HG02610 (cell line): ENCODE measurements around the gene XAF1.
"Not testable (repeated sequence)": the region's sequence is repeated elsewhere in the genome, so short reads cannot be mapped to it uniquely, and the experiment has no call there.

Source experiments
- ATAC-seq: cut with Tn5 transposase; IDR thresholded peaks from one replicate; pipeline ENCODE4 v1.9.1; 2021; ENCODE audit warnings: mild to moderate bottlenecking, moderate library complexity; ENCODE audit not compliant: unreplicated experiment

Gene XAF1, protein sequence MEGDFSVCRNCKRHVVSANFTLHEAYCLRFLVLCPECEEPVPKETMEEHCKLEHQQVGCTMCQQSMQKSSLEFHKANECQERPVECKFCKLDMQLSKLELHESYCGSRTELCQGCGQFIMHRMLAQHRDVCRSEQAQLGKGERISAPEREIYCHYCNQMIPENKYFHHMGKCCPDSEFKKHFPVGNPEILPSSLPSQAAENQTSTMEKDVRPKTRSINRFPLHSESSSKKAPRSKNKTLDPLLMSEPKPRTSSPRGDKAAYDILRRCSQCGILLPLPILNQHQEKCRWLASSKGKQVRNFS

DNA sequence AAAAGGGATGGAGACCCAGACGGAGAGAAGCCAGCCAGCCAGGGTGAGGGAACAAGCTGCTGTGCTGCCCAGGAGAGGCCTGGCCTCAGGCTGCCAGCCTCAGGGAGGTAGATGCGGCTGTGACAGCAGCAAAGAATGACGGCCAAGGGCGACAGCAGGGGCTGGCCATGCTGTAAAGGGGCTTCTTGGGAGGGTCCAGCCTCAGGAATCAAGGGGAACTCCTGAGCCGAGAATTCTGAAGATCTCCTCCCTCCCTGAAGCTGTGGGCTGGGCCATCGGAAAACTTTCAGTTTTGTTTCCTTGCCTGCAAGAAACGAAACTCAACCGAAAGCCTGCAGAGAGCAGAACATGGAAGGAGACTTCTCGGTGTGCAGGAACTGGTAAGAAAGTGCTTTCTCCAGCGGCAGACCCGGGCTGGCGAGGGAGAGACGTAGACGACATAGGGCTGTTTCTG is at the start of gene XAF1:
Gene XAF1, plus strand, starts transcription at position 316 of the 454 bp plus-strand sequence. Its CDS starts 33 bp downstream, at position 349.
- no peak for ATAC-seq

DNA sequence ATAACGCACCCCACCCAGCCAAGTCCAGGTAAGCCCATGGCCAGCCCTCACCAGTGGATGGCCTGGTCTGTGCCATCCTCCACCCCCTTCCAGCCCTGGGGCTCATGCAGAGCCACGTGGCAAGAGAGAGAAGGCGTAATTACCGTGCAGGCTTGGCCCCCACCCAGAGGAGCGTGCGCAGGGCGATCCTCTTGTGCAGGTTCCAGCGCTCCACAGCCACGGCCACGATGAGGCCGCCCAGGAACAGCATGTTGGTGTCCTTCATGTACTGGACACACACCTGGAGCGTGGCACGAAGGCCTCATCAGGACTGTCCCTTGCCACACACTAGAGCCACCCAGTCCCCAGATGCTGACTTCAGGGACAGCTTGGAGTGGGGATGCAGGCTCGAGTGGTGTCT is 49.3 kb upstream of the XAF1 start:
- ATAC-seq, result no peak

DNA sequence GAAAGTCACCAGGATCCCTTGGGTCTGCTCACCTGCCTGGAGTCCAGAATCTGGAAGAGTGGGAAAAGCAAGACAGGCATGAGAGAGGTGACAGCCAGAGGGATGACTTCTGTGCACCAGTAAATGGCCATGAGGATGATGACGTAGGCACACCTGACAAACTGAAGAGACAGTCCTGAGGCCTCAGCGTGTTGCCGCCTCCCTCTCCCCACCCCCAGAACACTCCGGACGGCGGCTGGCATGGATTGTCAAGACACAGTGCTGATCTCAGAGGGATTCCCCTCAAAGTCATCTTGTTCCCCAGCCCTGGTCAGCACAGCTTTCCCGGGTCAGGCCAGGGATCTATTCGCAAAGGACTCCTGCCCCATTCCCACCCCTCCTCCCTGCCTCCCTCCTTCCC is 48.9 kb upstream of the XAF1 start:
- ATAC-seq, result no peak

DNA sequence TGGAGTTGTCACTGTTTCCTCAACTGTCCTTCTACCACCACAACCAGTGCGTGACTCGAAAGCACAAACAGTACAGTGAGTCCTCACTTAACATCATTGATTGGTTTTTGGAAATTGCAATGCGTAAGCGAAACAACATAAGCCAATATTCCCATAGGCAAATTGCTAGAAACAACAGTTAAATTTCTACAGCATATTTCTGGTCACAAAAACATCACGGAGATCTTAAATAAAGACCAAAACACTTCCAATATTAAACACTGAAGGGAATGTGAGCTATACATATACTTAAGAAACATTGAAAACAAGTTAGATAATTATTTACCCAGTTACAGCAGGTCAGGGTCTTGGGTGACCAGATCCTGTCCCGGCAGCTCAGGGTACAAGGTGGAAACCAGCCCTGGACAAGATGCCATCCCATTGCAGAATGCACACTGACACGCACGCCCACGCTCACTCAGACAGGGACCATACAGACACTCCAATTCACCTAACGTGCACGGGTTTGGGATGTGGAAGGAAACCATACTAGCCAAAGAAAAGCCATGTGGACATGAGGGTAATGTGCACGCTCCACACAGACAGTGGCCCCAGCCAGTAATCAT is 47.4 kb upstream of the XAF1 start:
- ATAC-seq, result no peak

DNA sequence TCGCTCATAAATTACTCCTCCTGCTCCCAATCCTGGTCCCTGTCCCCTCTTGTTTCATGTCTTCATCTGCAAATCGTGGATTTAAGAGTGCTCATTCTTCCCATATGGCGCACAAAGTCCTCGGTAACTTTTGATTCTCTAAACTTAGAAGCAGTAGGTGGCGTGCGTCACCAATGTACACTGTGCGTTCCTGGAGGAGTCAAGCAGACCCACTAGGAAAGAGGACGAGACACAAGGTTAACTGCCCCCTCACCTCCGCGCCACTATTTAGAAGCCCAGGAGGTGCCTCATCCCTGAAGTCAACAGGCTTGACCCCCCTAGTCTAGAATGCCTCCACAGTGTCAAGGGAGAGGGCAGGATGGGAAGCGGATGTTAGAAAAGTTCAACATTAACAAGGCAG is 45.5 kb upstream of the XAF1 start:
- no peak for ATAC-seq

DNA sequence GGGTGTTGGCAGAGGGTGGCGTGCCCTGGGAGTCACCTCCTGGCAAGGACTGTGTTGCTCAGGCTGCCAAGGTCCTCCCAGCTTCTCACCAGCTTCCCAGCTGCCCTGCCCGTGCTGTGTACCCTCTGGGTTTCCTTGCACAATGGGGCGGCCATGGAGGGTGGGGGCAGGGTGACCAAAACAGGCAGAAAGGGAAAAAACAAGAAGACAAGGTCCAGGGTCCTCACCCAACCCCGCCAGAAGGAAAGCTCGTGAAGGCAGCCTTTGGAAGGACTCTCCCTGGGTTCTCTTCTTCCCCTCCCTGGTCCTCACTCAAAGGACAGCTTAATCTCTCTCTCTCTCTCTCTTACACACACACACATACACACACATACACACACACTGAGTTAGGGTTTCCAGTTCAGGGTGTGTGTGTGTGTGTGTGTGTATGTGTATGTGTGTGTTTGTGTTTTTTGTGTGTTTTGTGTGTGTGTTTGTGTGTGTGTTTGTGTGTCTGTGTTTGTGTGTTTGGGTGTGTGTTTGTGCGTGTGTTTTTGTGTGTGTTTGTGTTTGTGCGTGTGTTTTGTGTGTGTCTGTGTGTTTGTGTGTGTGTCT is 44.7 kb upstream of the XAF1 start:
- no peak for ATAC-seq

DNA sequence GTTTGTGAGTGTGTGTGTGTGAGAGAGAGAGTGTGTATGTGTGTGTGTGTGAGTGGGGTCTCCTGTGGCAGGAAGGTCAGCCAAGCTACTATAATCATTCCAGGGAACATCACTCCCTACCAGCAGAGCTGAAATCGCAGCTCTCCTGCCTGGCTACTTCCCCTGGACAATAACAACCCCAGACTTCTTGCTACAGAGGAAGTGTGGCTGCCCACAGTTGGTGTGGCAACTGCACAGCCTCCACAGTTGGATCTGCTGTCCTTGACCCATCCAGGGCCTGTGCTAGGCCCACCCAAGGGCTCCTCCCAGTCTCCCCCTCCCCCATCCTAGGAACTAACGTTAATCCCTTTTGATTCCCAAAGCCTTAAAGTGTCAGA is 44.2 kb upstream of the XAF1 start:
- no peak for ATAC-seq

DNA sequence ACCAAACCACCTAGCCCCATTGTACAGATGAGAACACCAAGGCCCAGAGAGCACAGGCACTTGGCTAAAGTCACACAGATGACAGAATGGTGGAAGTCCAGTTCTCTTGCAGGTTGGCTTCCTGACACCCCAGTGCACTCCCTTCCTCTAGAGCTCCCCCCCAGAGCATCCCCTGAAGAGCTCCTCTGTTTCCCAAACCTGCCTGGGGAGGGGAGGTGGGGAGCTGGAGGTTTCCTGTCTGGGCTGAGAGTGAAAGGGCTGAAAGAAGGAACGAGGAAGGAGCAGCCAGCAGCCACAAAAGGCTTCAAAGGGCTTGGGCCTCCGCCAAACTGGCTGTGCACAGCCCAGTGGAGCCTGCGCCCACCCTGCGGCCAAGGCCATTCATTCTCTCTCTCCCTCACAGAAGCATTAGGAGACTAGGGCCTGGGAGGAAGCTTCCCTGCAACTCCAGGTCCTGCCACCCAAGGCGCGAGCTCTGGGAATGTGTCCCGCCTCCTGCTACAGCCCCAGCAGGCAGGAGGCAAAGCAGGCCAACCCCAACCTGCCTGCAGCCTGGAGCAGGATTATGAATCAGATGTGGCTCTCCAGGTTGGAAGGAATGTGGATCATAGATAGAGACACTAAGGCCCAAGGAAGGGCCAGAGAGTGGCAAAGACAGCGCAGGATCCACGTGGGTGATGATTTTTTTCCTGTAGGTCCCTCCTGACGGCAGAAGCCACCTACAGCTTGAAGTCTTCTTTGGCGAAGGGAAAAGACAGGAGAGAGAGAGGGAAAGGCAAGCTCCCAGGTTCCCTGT is 43.6 kb upstream of the XAF1 start:
- ATAC-seq, result no peak

DNA sequence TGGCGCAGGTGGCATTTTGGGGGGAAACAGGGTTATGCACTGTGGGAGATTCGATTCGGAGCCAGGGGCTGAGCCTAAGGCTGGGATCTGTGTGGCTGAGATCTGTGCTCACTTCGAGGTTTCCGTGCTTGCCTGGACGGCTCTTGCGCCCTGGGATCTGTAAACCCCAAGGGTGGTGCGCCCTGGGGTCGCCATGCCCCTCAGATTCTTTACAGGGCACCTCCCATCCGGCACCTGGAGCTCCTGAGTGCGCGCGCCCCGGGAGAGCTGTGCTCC is 43.1 kb upstream of the XAF1 start:
- ATAC-seq, result no peak

DNA sequence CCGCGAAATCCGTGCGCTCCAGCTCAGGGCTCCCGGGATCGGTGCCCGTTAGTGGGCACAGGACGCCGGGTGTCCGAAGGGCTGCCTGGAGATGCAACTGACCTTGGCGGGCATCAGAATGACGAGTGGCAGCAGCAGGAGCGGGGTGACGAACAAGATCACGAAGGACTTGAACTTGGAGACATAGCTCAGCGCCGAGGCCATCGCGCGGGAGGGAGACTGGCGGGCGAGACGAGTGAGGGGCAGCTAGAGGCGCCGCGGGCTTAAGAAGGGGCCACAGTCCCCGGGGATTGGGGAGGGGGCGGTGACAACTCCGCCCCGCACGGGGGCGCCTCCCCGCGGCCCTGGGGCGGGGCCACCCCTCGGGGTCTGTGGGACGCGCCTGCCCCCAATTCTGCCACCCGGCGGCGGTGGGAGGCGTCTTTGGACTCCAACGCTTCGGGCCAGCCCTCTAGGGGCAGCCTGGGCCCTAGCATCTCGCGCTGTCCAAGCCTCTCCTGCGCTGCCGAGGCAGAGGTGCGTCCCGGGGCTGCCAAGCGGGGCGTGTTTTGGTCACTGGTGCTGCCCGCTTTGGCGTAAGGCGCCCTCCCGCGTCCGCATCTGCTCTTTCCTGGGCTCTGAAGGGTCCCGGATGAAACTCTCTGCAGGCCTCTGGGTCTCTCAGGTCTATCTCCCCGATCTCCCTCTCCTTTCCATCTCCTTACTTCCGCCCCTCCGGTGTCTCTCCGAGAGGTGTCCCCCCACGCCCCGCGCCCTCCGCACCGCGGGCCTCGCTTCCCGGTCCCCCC is 42.5 kb upstream of the XAF1 start, which contains the start of gene SLC13A5:
Gene SLC13A5, minus strand, starts transcription at position 240 of the 788 bp plus-strand sequence. Its CDS starts 36 bp downstream, at position 204.
- ATAC-seq, result no peak

DNA sequence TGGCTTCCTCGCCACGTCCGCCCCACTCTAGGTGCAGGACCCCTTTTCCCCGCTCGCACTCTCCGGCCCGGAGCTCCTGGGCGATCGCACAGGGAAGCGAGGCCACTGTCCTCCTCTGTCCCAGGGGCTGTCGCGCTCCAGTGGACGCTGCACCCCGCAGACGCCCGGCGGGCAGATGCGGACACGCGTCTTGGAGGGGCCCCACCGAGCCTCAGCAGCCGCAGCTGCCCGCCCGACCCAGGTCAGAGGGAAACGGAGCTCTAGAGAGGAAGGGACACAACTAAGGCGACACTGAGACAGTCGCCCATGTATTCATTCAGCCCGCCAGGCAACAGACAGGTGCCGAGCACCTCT is 42.0 kb upstream of the XAF1 start:
- no peak for ATAC-seq

DNA sequence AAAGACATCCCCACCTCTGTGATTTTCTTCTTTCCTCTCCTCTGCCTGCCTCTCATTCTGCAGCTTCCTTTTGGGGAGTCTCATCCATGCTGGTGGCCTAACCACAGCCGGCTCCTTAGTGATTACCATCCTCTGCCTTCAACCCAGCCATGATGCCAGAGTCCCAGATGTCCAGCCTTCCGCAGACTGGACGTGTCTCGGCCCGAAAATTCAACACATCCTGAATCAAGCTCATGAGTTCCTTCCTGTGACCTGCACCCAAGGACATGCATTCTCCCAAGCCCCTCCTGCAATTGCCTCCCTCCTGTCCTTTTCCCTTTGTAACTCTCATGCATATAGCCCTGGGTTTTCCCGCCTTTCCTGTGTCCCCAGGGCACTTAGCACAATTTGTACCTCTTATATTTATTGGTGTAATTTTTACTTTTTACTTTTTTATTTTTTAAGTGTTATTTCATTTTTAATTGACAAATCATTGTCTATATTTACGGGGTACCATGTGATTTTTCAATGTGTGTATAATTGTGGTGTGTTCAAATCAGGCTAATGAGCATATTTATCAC is 41.5 kb upstream of the XAF1 start:
- no peak for ATAC-seq

DNA sequence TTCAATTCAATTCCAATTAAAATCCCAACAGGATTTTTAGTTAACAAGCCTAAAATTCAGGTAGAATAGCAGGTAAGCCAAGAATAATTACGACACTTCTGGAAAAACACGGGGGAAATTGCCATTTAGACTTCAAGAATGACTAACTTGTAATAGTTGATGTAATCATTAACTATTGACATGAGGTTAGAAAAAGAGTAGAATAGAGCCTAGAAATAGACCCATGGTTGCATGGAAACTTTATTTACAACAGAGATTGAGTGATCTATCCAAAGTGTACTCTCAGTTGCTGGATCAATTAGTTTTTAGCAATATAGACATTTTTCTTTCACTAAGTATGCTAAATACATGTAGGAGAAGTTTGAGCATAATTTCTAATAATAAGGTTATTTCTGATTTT is 39.1 kb upstream of the XAF1 start:
- ATAC-seq, result no peak

DNA sequence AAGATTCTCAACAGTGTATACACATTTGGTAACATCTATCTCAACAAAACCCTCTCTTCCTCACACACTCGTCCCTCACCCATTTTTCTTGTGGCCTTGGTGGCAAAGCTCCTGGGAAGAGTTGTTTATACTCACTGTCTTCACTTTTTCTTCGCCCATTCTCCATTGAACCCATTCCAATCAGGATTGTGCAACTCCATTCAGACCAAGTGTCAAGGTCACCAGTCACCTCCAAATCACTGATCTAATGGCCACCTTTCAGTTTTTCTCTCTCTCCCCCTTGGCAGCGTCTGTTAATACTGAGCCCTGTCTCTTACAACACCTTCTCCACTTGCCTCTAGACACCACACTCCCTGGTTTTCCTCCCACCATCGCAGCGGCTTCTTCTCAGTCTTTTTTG is 34.1 kb upstream of the XAF1 start:
- ATAC-seq, result no peak

DNA sequence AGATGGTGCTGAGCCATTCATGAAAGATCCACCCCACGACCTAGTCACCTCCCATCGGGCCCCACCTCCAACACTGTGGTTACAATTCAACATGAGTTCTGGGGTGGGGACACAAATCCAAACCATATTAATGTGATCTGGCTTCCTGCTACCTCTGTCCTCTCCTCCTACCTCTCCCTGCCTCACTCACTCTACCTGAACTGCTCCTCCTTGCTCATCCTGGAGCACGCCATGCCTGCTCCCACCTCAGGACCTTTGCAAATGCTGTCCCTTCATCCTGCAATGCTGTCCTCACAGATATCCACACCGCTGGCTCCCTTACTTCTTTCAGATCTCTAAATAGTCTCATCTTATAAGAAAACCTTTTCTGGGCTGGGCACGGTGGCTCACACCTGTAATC is 31.8 kb upstream of the XAF1 start:
- ATAC-seq, result no peak

DNA sequence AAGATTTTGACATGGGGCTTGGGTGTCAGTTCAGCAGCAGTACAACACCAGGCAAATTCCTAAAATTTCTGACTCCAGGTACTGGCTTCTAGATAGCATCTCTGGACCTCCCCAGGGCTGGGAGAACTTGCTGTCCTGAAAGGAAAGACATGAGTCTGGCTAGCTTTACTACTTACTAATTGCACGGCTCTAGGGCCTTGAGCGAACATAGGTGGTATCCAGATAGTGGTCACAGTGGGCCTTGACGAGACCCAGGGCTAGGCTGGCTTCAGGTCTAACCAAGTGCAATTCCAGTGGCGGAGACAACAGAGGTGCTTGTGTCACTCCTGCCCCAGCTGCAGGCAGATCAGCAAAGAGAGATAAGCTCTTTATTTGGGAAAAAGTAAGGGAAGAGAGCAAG is 26.3 kb upstream of the XAF1 start:
- no peak for ATAC-seq

DNA sequence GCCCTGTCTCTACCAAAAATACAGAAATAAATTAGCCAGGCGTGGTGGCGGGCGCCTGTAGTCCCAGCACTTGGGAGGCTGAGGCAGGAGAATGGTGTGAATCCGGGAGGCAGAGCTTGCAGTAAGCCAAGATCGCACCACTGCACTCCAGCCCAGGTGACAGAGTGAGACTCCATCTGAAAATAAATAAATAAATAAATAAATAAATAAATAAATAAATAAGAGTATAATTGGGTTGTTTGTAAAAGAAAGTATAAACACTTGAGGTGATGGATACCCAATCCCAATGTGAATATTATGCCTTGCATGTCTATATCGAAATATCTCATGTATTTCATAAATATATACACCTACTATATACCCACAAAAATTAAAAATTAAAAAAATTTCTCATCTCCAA is 9.2 kb upstream of the XAF1 start:
- ATAC-seq, result not testable (repeated sequence)

DNA sequence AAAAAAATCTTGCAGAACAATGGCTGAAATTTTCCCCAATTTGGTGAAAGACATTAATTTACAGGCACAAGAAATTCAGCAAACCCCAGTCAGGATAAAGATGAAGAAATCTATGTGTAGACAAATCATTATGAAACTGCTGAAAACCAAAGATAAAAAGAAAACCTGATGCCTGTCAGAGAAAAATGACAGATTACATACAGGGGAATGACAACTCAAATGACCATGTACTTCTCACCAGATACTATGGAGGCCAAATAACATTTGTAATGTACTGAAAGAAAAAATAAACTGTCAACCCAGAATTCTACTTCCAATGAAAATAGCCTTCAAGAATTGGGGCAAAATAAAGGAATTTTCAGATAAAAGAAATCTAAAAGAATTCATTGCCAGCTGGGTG is 7.2 kb upstream of the XAF1 start:
- no peak for ATAC-seq

DNA sequence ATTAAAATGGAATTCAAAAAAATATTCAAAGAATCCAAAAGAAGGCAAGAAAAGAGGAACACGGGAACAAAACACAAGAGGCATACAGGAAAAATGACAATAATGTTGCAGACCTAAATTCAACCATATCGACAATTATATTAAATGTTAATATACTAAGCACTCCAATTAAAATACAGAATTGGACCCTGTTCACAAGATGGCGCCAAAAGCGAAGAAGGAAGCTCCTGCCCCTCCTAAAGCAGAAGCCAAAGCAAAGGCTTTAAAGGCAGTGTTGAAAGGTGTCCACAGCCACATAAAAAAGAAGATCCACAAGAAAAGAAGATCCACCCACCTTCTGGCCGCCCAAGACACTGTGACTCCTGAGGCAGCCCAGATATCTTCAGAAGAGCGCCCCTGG is 6.3 kb upstream of the XAF1 start:
- no peak for ATAC-seq

DNA sequence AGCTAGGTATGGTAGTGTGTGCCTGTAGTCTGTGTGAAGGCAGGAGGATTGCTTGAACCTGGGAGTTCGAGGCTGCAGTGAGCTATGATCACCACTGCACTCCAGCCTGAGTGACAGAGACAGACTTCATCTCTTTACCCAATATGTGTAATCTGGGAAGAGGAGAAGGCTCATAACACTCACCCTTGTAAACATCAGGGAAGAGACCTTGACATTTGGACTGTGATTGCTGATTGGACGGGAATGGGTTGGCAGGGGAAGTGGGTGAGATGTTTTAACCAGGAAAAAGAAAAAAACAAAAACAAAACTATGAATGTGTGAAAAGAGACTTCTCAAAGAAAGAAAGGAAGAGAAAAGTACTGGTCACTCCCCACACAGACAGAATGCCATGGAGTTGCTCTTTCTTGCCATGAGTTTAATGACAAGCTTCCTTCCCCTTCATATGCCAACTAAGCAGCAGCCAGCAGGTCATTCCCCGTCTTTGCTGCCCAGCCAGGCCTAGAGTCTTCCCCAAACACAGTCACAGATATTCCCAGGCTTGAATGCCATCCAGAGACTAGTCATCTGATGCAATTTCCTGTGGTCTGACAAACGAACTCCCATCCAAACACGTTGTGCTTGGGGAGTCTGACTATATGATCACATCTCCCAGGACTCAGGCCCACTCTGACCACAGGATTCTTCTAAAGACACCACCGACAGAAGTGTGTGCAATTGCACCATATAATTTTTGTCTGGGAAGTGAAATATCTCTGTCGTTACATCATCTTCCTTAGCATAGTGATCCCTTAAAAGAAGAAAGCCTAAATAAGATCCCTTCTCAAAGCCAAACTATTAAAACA is 3.6 kb upstream of the XAF1 start:
- ATAC-seq, result no peak
